GM21619 (cell line): Measurements from ENCODE around the gene ECHS1.
A peak's percentile ranks its signal among the peaks of the same experiment; 100 is the strongest.
"Not testable (repeated sequence)": the region's sequence is repeated elsewhere in the genome, so short reads cannot be mapped to it uniquely, and the experiment has no call there.

Experiments
- ATAC-seq: cut with Tn5 transposase; IDR thresholded peaks from one replicate; pipeline ENCODE4 v1.9.1; 2021; ENCODE audit not compliant: unreplicated experiment

Gene ECHS1

GRCh38 chr10:133373174-133374090 is at the start of gene ECHS1:
ECHS1 (minus strand) TSS chr10:133373354; CDS start chr10:133373333, 21 bp downstream.
- peak; percentile 96 for ATAC-seq

- ATAC-seq, result no peak
Observed at GRCh38 chr10:133422223-133422806, 49.2 kb upstream of the ECHS1 start.

- ATAC-seq, result no peak
Observed at GRCh38 chr10:133421336-133422222, 48.4 kb upstream of the ECHS1 start.

GRCh38 chr10:133420579-133420978 is 47.4 kb upstream of the ECHS1 start:
- no peak for ATAC-seq

DNA sequence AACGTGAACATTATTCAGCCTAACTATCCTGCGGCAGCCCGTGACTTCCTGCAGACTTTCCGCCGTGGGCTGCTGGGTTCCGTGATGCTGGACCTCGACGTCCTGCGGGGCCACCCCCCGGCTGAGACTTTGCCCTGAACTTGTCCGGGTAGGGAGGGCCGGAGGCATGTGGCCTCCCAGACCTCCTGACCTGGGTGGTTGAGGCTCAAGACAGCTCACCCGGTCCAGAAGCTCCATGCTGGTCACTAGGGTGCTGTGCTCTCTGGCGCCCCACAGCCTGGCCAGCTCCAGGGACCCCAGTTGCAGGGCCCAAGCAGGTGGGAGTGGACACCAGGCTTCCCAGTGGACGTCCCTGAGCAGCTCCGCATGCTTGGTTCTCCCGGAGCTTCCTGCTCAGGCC is 46.9 kb upstream of the ECHS1 start:
- no peak for ATAC-seq

- no peak for ATAC-seq
Observed at GRCh38 chr10:133419211-133419950, 46.2 kb upstream of the ECHS1 start.

DNA sequence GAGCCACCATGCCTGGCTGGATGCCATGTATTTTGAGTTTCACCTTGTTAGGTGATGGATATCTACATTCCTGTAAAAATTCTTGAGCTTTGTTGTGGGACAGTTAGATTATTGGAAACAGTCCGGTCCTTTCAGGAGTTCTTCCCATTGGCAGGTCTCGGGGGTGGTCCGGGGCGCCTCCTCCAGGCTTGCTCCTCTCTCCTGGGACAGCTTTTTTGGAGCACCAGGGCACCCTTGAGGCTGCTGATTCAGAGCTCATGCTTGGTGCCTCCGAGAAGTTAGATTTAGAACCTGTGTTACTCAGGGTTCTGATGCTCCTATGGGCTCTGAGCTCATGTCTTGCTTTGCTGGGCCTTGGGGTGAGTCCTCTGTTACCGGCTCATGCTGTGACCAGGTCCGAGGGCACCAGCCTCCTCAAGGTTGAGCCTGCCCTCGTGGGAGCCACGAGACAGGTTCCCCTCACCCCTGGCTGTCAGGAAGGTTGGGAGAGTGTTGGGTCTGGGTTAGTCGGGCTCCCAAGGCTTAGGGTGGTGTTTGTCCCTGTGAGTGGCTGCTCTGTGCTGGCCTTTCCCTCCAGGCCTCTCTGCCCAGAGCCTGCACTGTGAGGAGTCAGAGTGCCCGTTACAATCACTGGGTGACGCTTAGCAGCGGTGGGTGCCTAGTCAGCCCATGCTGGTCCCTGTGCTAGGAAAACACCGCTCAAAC is 45.3 kb upstream of the ECHS1 start:
- no peak for ATAC-seq

- no peak for ATAC-seq
Observed at GRCh38 chr10:133415752-133416151, 42.6 kb upstream of the ECHS1 start.

- ATAC-seq, result not testable (repeated sequence)
Observed at GRCh38 chr10:133414401-133414800, 41.2 kb upstream of the ECHS1 start.

DNA sequence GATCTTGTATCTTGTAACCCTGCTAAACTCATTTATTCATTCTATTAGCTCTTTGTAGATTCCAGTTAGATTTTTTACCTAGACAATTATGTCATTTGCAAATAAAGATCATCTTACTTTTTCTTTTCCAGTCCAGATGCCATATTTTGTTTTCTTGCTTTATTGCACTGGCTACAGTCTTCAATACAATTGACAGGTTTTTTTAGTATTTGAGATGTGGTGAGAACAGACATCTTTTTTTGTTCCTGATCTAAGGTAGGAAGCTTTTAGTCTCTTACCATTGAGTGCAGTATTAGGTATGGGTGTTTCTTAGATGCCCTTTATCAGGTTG is 39.2 kb upstream of the ECHS1 start:
- no peak for ATAC-seq

DNA sequence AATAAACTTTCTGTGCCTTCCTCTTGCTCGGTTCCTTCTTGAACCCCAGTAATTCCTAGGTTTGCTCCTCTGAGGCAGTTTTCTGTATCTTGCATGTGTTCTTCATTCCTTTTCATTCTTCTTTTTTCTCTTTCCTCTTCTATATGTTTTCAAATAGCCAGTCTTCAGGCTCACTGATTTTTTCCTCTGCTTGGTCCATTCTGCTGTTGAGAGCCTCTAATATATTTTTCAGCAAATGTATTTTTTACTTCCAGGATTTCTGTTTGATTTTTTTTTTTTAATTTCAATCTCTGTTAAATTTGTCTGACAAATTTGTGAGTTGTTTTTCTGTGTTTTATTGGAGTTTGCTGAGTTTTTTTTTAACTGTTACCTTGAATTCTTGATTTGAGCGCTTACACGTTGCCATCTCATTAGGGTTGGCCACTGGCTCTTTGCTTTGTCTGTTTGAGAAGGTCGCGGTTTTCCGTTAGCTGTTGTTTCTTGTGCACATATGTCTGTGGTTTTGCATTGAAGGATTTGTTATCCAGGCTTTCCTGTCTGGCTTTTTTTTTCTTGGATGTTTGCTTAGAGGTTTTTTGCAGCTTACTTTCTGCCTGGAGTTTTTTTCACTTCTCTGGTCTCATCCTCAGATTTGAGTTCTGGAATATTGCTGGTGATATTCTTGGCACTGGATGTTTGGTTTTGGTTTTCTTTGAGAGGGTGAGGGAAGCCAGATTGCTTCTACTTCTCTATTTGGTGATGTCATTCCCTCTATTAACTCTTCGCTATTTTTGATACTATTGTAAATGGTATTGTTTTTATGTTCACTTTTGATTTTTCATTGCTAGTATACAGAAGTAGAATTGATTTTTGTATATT is 38.6 kb upstream of the ECHS1 start:
- no peak for ATAC-seq

DNA sequence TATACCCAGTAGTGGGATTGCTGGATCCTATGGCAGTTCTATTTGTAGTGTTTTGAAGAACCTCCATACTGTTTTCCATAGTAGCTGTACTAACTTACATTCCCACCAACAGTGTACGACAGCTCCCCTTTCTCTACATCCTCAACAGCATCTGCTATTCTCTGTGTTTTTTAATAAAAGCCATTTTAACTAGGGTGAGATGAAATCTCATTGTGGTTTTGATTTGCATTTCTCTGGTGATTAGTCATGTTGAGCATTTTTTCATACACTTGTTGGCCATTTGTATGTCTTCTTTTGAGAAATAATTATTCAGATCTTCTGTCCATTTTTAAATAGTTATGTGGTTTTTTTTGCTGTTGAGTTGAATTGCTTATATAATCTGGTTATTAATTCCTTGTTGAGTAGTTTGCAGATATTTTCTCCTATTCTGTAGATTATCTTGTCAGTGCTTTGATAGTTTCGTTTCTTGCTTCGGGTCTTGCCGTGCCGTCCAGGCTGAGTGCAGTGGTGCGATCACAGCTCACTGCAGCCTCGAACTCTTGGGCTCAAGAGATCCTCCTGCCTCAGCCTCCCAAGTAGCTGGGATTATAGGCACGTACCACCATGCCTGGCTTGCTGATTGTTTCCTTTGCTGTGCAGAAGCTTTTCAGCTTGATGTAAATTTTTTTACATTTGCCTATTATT is 32.8 kb upstream of the ECHS1 start:
- peak; percentile 61 for ATAC-seq

DNA sequence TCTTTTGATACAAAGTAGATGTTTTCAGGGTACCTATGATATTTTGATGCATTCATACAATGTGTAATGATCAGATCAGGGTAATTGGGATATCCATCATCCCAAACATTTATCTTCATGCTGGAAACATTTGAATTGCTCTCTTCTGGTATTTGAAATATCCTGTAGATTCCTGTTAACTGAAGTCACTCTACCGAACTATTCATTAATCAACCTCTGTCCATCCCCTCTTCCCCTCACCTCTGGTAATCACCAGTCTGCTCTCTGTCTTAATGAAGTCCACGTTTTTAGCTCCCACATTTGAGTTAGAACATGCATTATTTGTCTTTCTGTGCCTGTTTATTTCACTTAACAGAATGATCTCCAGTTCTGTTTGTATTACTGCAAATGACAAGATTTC is 32.1 kb upstream of the ECHS1 start:
- ATAC-seq, result no peak

DNA sequence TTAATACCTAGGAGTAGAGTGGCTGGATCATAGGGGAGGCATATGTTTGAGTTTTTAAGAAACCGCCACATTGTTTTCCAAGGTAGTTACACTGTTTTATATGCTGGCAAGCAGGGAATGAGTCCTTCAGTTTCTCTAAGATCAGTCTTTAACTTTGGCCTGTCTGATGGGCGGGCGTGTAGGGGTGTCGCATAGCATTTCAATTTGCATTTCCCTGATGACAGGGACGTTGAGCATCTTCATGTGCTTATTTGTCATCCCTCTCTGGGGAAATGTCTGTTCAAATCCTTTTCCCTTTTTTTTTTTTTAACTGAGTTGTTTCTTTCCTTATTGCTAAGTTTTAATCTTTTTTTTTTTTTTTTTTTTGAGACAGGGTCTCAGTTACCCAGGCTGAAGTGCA is 30.6 kb upstream of the ECHS1 start:
- ATAC-seq, result no peak

DNA sequence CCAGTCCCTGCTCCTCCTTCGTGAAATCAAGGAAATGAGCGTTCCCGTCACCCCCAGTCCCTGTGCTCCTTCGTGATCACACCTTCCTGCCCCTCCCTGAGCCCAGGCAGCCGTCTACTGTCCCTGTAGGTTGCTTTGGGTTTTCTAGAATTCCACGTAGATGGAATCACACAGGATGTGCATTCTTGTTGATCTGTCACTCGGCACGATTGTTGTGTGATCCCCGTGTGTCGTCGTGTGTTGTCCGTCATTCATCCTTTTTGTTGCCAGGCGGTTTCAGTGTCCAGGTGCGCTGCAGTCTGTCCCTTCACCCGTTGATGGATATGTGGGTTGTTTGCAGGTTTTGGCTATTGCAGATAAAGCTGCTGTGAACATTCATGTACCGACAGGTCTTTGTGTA is 30.2 kb upstream of the ECHS1 start:
- no peak for ATAC-seq

DNA sequence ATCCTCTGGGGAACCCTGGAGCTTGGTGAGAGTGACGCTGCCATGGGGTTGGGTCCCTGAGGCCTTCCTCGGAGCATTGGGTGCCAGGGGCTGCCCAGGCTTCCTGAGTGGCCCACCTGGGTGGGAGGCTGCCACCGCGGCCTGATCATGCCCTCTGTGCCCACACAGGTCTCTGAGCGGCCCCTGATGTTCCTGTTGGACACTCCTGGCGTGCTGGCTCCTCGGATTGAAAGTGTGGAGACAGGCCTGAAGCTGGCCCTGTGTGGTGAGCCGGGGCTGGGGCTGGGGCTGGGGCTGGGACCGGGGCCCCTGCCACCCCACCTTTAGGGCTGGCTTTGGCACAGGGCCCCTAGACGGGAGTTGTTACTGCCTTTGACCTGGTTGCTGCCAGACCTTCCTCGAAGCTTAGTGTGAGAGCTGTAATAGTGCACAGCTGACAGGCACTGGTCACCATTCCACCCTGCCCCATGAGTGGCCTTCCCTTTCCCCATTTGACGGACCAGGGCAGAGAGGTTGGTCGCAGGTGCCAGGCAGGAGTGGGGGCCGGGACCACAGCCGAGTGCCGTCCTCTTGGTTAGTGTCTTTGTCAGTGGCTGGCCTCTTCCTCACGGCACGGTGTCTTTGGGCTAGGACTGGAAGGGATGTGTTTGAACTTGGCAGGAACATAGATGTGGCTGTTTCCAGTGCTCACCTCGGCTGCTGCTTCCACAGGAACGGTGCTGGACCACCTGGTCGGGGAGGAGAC is 29.0 kb upstream of the ECHS1 start:
- no peak for ATAC-seq

DNA sequence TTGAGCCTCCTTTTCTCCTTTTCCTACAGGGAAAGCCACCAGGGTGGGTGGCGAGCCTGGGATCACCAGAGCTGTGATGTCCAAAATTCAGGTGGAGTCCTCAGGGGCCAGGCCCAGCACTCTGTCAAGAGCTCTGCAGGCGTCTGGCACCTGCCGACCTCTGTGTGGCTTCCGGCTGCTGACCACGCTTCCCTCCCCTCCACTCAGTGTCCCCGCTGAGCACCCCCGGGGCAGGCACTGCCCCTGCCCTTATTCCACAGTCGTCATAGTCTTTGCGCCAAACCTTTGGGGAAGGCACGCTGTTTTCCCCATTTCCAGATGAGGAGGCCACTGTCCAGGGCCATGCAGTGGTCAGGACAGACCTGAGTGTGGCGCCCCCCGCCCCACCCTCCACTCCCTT is 28.3 kb upstream of the ECHS1 start:
- ATAC-seq, result peak; percentile 4
